Mesodermal cell (in vitro differentiated cells): ENCODE data around the gene TMEM11. TPM values are rescaled to one million over a fixed set of nuclear protein-coding genes. Genes with fewer than 3 reads are reported as not detected.

Experiments used
- H3K27ac ChIP-seq: 2 replicates; pipeline ENCODE4 v1.7.0; 2013; ENCODE audit warnings: mild to moderate bottlenecking, low read depth, low read length, moderate library complexity; ENCODE audit not compliant: severe bottlenecking
- H3K36me3 ChIP-seq: 2 replicates; pipeline ENCODE4 v1.7.1; 2013; ENCODE audit warnings: mild to moderate bottlenecking, low read length, moderate library complexity; ENCODE audit not compliant: control insufficient read depth, insufficient read depth
- H3K4me1 ChIP-seq: one replicate; pipeline ENCODE4 v1.7.1; 2013; ENCODE audit warnings: mild to moderate bottlenecking, low read length; ENCODE audit not compliant: insufficient read depth, control insufficient read depth, poor library complexity, severe bottlenecking
- H3K4me3 ChIP-seq: 2 replicates; pipeline ENCODE4 v1.7.0; 2013; ENCODE audit warnings: low read length, control low read depth, mild to moderate bottlenecking; ENCODE audit not compliant: insufficient read depth, poor library complexity, severe bottlenecking; ENCODE audit errors: extremely low read depth
- H3K9me3 ChIP-seq: 2 replicates; pipeline ENCODE4 v1.7.1; 2013; ENCODE audit warnings: mild to moderate bottlenecking, low read length, moderate library complexity; ENCODE audit not compliant: control insufficient read depth
- WGBS, 2 experiments: methylation state at CpG; one replicate each; pipeline ENCODE4 v1.1.5; 2013; ENCODE audit warnings: missing lambda C conversion rate in 2 of 2; ENCODE audit not compliant: insufficient coverage in 2 of 2; 5-methylcytosine and 5-hydroxymethylcytosine counted together
- polyA plus RNA-seq, 2 experiments: library from polyadenylated mRNA; stranded (reverse); fragments of 50-300 nt; gene quantifications; one replicate each; pipeline ENCODE4 v1.2.3, GENCODE V29; 2013

The TMEM11 gene, protein sequence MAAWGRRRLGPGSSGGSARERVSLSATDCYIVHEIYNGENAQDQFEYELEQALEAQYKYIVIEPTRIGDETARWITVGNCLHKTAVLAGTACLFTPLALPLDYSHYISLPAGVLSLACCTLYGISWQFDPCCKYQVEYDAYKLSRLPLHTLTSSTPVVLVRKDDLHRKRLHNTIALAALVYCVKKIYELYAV
- 31.3 TPM for polyA plus RNA-seq (2013, experiment 1 of 2)
- polyA plus RNA-seq (2013, experiment 2 of 2) = 25.9 TPM

GRCh38 chr17:21214015-21214776 is at the start of gene TMEM11:
TMEM11 (minus strand) TSS chr17:21214161; CDS start chr17:21214152, 9 bp downstream.
- WGBS, 2 experiments = 1% methylated on average over 49 to 72 of the region's 76 CpGs
- Histone ChIP-seq H3K27ac (peak within 1 kb of the TSS; percentile 95), H3K4me1 (peaks cover 20% of the 10 kb centered on the region), H3K9me3 (no peaks in the 10 kb centered on the region), H3K36me3 (peaks cover 27% of the 10 kb centered on the region), H3K4me3 (peak within 1 kb of the TSS; percentile 99)

DNA sequence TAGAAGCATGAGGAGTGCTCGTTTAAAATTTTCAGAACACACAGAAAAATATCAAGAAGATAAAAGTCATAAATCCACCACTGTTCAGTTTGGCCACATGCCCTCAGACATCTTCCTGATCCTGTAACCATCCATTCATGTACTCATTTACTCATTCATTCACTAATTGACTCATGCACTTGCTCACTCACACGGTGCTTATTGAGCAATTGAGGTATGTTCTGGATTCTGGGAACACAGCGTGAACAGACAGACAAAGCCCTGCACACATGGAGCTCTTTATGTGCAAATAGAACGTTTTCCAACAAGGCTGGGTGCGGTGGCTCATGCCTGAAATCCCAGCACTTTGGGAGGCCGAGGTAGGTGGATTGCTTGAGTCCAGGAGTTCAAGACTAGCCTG is 49.4 kb upstream of the TMEM11 start:
- 89 to 94% methylated on average over 5 of the region's 6 CpGs for WGBS, 2 experiments
- Histone ChIP-seq H3K4me1 (peaks cover 2% of the 10 kb centered on the region), H3K36me3 (no peaks in the 10 kb centered on the region), H3K4me3 (no peak overlapping the region), H3K9me3 (no peaks in the 10 kb centered on the region), H3K27ac (no peak overlapping the region)

DNA sequence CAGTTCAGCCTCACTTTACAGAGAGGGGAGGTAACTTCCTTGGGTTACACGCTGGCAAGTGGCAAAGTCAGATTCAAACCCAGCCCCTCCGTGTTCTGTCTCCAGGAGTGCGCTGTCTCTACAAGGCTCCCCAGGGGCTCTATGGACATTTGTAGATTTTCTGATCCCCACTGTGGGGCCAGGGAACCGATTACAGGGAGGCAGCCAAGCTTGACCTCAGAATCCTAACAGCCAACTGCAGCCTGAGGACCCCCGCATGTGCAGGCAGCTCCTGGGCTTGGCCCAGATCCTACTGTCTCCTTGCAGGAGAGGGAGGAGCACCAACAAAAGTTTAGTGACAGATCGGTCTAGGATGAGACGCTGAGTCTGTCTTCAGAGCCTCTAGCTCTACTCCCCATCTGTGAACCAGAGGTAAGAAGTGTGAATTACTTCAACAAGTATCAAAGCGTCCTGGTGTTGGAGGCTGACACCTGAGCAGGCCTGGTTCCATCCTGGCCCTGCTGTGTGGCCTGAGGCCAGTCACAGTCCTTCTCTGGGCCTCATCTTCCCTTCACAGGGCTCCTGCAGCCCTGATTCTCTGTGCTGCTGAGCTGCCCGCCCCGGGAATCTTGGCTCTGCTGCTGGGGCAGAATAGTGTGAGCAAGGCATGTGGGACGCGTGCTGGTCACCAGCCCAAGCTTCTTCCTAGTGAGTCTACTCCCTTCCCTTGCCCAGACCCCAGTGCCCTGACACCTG is 48.5 kb upstream of the TMEM11 start:
- Histone ChIP-seq H3K4me3 (no peak overlapping the region), H3K4me1 (no peaks in the 10 kb centered on the region), H3K36me3 (no peaks in the 10 kb centered on the region), H3K9me3 (no peaks in the 10 kb centered on the region), H3K27ac (no peak overlapping the region)
- 80 to 82% methylated on average over 7 to 10 of the region's 12 CpGs for WGBS, 2 experiments

DNA sequence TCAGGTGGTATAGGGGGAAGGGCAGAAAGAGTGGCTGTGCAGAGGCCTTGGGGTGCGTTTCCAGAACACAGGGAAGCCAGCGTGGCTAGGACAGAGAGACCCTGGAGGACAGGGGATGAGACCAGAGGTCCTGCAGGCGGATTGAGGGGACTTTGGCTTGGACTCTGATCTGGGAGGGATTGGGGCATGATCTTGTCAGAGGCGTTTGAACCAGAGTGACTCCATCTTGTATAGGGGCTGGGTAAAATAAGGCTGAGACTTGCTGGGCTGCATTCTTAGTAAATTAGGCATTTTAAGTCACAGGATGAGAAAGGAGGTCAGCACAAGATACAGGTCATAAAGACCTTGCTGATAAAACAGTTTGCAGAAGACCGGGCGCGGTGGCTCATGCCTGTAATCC is 44.6 kb upstream of the TMEM11 start:
- no peaks in the 10 kb centered on the region for H3K36me3 ChIP-seq
- 92 to 95% methylated on average over 7 of the region's 7 CpGs for WGBS, 2 experiments
- H3K4me3 ChIP-seq = no peak overlapping the region
- no peaks in the 10 kb centered on the region for H3K9me3 ChIP-seq
- no peak overlapping the region for H3K27ac ChIP-seq
- H3K4me1 ChIP-seq = no peaks in the 10 kb centered on the region

GRCh38 chr17:21253646-21254441 is 39.9 kb upstream of the TMEM11 start:
- peak overlapping the region; percentile 23 for H3K27ac ChIP-seq
- H3K4me3 ChIP-seq = peak overlapping the region; percentile 41
- no peaks in the 10 kb centered on the region for H3K36me3 ChIP-seq
- H3K4me1 ChIP-seq = peaks cover 10% of the 10 kb centered on the region
- H3K9me3 ChIP-seq = no peaks in the 10 kb centered on the region
- WGBS, 2 experiments = 63 to 79% methylated on average over 10 to 15 of the region's 15 CpGs

- Histone ChIP-seq H3K9me3 (no peaks in the 10 kb centered on the region), H3K4me1 (peaks cover 10% of the 10 kb centered on the region), H3K36me3 (no peaks in the 10 kb centered on the region), H3K4me3 (peak within 1 kb of the TSS; percentile 41), H3K27ac (peak within 1 kb of the TSS; percentile 23)
- 0% methylated on average over 55 to 75 of the region's 117 CpGs for WGBS, 2 experiments
These were observed 39.1 kb upstream of the TMEM11 start, which contains the start of gene NATD1 for GRCh38 chr17:21252796-21253645. NATD1 (minus strand) TSS chr17:21253410; CDS start chr17:21253264, 146 bp downstream.

DNA sequence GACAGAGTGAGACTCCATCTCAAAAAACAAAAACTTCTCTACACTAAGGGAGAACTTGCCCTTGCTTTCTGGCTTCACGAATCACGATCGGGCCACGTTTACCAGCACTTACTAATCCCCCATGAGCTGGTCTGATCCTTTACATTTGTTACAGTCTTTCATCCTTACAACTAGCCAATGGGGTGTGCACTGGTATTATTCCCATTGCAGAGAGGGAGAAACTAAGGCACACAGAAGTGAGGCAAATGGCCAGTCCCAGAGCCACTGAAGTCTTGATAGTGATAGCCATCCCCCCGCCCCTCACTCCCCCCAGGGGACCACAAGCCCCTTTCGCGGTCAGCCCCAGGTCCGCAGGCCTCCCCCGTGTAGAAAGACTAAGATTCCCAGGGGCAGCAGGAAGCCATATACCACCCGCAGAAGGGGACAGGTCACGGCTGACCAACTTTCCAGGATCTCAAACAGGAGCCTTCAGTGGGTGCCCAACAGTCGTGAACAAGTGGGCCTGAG is 38.4 kb upstream of the TMEM11 start:
- H3K36me3 ChIP-seq = no peaks in the 10 kb centered on the region
- 28 to 41% methylated on average over 9 to 11 of the region's 12 CpGs for WGBS, 2 experiments
- H3K9me3 ChIP-seq = no peaks in the 10 kb centered on the region
- H3K4me3 ChIP-seq = peak overlapping the region; percentile 41
- H3K27ac ChIP-seq = no peak overlapping the region
- peaks cover 10% of the 10 kb centered on the region for H3K4me1 ChIP-seq

DNA sequence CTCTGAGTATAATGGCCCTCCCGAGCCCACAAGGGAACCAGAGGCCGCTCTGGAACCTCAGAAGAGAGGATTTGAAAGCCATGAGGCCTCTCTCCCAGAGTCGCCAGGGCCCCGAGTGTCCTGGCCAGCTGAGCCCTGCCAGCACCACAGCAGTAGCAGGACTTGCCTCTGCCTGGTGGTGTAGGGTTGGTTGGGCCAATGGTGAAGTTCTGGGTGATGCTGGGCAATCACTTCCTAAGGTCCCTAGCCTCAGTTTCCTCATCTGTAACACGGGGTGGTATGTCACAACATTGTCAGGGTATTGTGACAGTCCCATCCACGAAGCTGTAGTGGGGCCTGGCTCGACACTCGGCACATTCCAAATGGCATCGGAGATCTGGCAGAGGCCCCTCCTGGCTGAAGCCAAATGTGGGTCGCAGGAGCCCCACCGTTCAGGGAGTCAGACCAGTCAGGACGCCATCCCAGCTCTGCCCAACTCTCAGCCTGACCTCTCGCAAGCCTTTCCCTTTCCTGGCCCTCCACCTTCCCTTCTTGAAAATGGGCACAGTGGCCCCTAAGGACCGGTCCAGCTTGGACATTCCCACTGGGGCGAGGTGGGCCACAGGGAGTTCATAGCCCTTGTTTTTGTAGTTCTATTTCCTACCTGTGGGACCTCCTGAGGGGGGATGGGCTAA is 37.5 kb upstream of the TMEM11 start:
- 93 to 96% methylated on average over 10 to 14 of the region's 15 CpGs for WGBS, 2 experiments
- H3K4me3 ChIP-seq = no peak overlapping the region
- no peaks in the 10 kb centered on the region for H3K36me3 ChIP-seq
- H3K9me3 ChIP-seq = no peaks in the 10 kb centered on the region
- H3K4me1 ChIP-seq = peaks cover 10% of the 10 kb centered on the region
- no peak overlapping the region for H3K27ac ChIP-seq

- WGBS, 2 experiments = 74 to 93% methylated on average over 2 to 3 of the region's 4 CpGs
- no peaks in the 10 kb centered on the region for H3K9me3 ChIP-seq
- H3K27ac ChIP-seq = no peak overlapping the region
- H3K4me3 ChIP-seq = no peak overlapping the region
- peaks cover 10% of the 10 kb centered on the region for H3K4me1 ChIP-seq
- H3K36me3 ChIP-seq = no peaks in the 10 kb centered on the region
These were observed 36.9 kb upstream of the TMEM11 start for GRCh38 chr17:21250854-21251253.
